22Rv1 (cell line): ENCODE measurements around the gene ERC1.

Experiments used
- H3K27ac ChIP-seq: fragments of 450-650 bp; 2 replicates; pipeline ENCODE4 v1.5.1; 2017
- CTCF ChIP-seq: fragments of 450-650 bp; IDR thresholded peaks from 2 replicates; pipeline ENCODE4 v1.5.1; 2017; ENCODE audit warnings: mild to moderate bottlenecking
- ZFX ChIP-seq: fragments of 450-650 bp; IDR thresholded peaks from 2 replicates; pipeline ENCODE4 v1.6.1; 2017; ENCODE audit warnings: antibody characterized with exemption, borderline replicate concordance

ERC1 gene

GRCh38 chr12:1425396-1425729, 434.3 kb downstream of the ERC1 start:
- no peak overlapping the region for H3K27ac ChIP-seq
- TF ChIP-seq CTCF (no peak), ZFX (no peak)

- TF ChIP-seq CTCF = no peak
- no peak for TF ChIP-seq ZFX
Observed at GRCh38 chr12:1428671-1429070, 437.6 kb downstream of the ERC1 start.

GRCh38 chr12:1429980-1430379, 439.0 kb downstream of the ERC1 start:
- TF ChIP-seq CTCF (no peak), ZFX (no peak)
- no peak overlapping the region for H3K27ac ChIP-seq

More at GRCh38 chr12:1428671-1429070, 437.6 kb downstream of the ERC1 start:
- H3K27ac ChIP-seq = no peak overlapping the region

GRCh38 chr12:1434296-1434955, 443.4 kb downstream of the ERC1 start:
- H3K27ac ChIP-seq = no peak overlapping the region
- no peak for TF ChIP-seq CTCF
- TF ChIP-seq ZFX = no peak

GRCh38 chr12:1435044-1435443, 444.0 kb downstream of the ERC1 start:
- TF ChIP-seq ZFX (no peak), CTCF (no peak)
- H3K27ac ChIP-seq = no peak overlapping the region

GRCh38 chr12:1435456-1435855, 444.4 kb downstream of the ERC1 start:
- H3K27ac ChIP-seq = no peak overlapping the region
- TF ChIP-seq CTCF = no peak
- TF ChIP-seq ZFX = no peak

- no peak overlapping the region for H3K27ac ChIP-seq
- no peak for TF ChIP-seq ZFX
- no peak for TF ChIP-seq CTCF
Observed at GRCh38 chr12:1436015-1436414, 445.0 kb downstream of the ERC1 start.
